ENCODE measurements around the gene SYCN. TPM values are rescaled to one million over a fixed set of nuclear protein-coding genes. Genes with fewer than 3 reads are reported as not detected.

The SYCN gene
- total RNA-seq, 4 donors from 2014 or later = not detected

- no peak for ATAC-seq
These were observed 17.7 kb downstream of the SYCN start for GRCh38 chr19:39186391-39186790.

GRCh38 chr19:39183104-39183503 is 21.0 kb downstream of the SYCN start:
- H3K36me3 ChIP-seq = peaks cover 0 to 25% of the 10 kb centered on the region in 2 donors
- no peak overlapping the region for H3K4me3 ChIP-seq
- H3K4me1 ChIP-seq = peaks cover 0 to 5% (median 0%) of the 10 kb centered on the region in 3 donors
- no peaks in the 10 kb centered on the region for H3K9me3 ChIP-seq
- WGBS, 2 donors (ENCODE audit: low coverage in 1 of 2) = 70 to 81% methylated on average over 5 to 8 of the region's 8 CpGs
- ATAC-seq = no peak
- TF ChIP-seq EP300 (IDR thresholded peaks at IDR 0.05) = no peak
- TF ChIP-seq POLR2AphosphoS5 (IDR thresholded peaks at IDR 0.05) = no peak
- TF ChIP-seq CTCF (IDR thresholded peaks at IDR 0.05) = no peak
- TF ChIP-seq POLR2A (IDR thresholded peaks at IDR 0.05) = no peak
- no peak overlapping the region for H3K27ac ChIP-seq
- H3K27me3 ChIP-seq = peaks cover 8% of the 10 kb centered on the region

More at GRCh38 chr19:39186391-39186790, 17.7 kb downstream of the SYCN start:
- TF ChIP-seq EP300 (IDR thresholded peaks at IDR 0.05) = no peak
- TF ChIP-seq POLR2AphosphoS5 (IDR thresholded peaks at IDR 0.05) = no peak
- TF ChIP-seq CTCF (IDR thresholded peaks at IDR 0.05) = no peak
- TF ChIP-seq POLR2A (IDR thresholded peaks at IDR 0.05) = no peak
- WGBS, 2 donors (ENCODE audit: low coverage in 1 of 2) = 88 to 93% methylated on average over 4 to 6 of the region's 8 CpGs
- Histone ChIP-seq H3K4me3 (no peak overlapping the region), H3K9me3 (no peaks in the 10 kb centered on the region), H3K27me3 (peaks cover 20% of the 10 kb centered on the region), H3K36me3 (no peaks in the 10 kb centered on the region), H3K27ac (no peak overlapping the region), H3K4me1 (peaks cover 0 to 5% (median 0%) of the 10 kb centered on the region in 3 donors)

- H3K27me3 ChIP-seq = no peaks in the 10 kb centered on the region
- peaks cover 0 to 2% (median 0%) of the 10 kb centered on the region in 3 donors for H3K4me1 ChIP-seq
- TF ChIP-seq POLR2A (IDR thresholded peaks at IDR 0.05) (no peak), CTCF (IDR thresholded peaks at IDR 0.05) (no peak), POLR2AphosphoS5 (IDR thresholded peaks at IDR 0.05) (no peak), EP300 (IDR thresholded peaks at IDR 0.05) (no peak)
- H3K36me3 ChIP-seq = peaks cover 0 to 35% of the 10 kb centered on the region in 2 donors
- 66 to 86% methylated on average over 3 to 4 of the region's 4 CpGs for WGBS, 2 donors (ENCODE audit: low coverage in 1 of 2)
- H3K9me3 ChIP-seq = no peaks in the 10 kb centered on the region
- H3K27ac ChIP-seq = no peak overlapping the region
- no peak for ATAC-seq
- H3K4me3 ChIP-seq = no peak overlapping the region
These were observed 21.9 kb downstream of the SYCN start for GRCh38 chr19:39182174-39182505.

GRCh38 chr19:39181500-39182173 is 22.4 kb downstream of the SYCN start:
- Histone ChIP-seq H3K27ac (no peak overlapping the region), H3K9me3 (no peaks in the 10 kb centered on the region), H3K27me3 (no peaks in the 10 kb centered on the region), H3K4me1 (no peaks in the 10 kb centered on the region), H3K4me3 (no peak overlapping the region), H3K36me3 (peaks cover 0 to 40% of the 10 kb centered on the region in 2 donors)
- WGBS, 2 donors (ENCODE audit: low coverage in 1 of 2) = 50 to 82% methylated on average over 7 to 11 of the region's 21 CpGs
- TF ChIP-seq POLR2A (IDR thresholded peaks at IDR 0.05) = no peak
- TF ChIP-seq CTCF (IDR thresholded peaks at IDR 0.05) = no peak
- TF ChIP-seq EP300 (IDR thresholded peaks at IDR 0.05) = no peak
- TF ChIP-seq POLR2AphosphoS5 (IDR thresholded peaks at IDR 0.05) = no peak
- no peak for ATAC-seq

- ATAC-seq = no peak
- H3K4me3 ChIP-seq = no peak overlapping the region
- no peaks in the 10 kb centered on the region for H3K9me3 ChIP-seq
- no peaks in the 10 kb centered on the region for H3K27me3 ChIP-seq
- 60 to 77% methylated on average over 1 to 9 of the region's 9 CpGs for WGBS, 2 donors (ENCODE audit: low coverage in 1 of 2)
- H3K4me1 ChIP-seq = no peaks in the 10 kb centered on the region
- H3K27ac ChIP-seq = no peak overlapping the region
- TF ChIP-seq EP300 (IDR thresholded peaks at IDR 0.05) (no peak), POLR2A (IDR thresholded peaks at IDR 0.05) (no peak), POLR2AphosphoS5 (IDR thresholded peaks at IDR 0.05) (no peak), CTCF (IDR thresholded peaks at IDR 0.05) (no peak)
- peaks cover 0 to 49% of the 10 kb centered on the region in 2 donors for H3K36me3 ChIP-seq
These were observed 23.3 kb downstream of the SYCN start for GRCh38 chr19:39180749-39181148.
